GM12864 (cell line): ENCODE results near the gene RASSF1.

ENCODE experiments used
- DNase-seq: peaks from one replicate; pipeline ENCODE4 v3.0.0-alpha.2; 2011; ENCODE audit warnings: low read depth
- H3K4me3 ChIP-seq: 2 replicates; pipeline ENCODE4 v1.5.1; 2011; ENCODE audit warnings: mild to moderate bottlenecking, low read depth, low read length, control low read depth
- CTCF ChIP-seq: IDR thresholded peaks from 2 replicates; pipeline ENCODE4 v1.5.1; 2011; ENCODE audit warnings: low read depth, mild to moderate bottlenecking, moderate library complexity, low read length, control low read depth, inconsistent platforms; ENCODE audit errors: missing control alignments

The RASSF1 gene

GRCh38 chr3:50357481-50357880 is 16.8 kb upstream of the RASSF1 start:
- DNase-seq: no peak
- no peak for TF ChIP-seq CTCF
- peak overlapping the region; percentile 70 for H3K4me3 ChIP-seq

GRCh38 chr3:50356553-50356952 is 15.9 kb upstream of the RASSF1 start:
- no peak for DNase-seq
- TF ChIP-seq CTCF: no peak
- no peak overlapping the region; the same call in 1 of the 2 replicates for H3K4me3 ChIP-seq

- no peak overlapping the region for H3K4me3 ChIP-seq
- no peak for TF ChIP-seq CTCF
- no peak for DNase-seq
Observed at GRCh38 chr3:50355829-50356552, 15.4 kb upstream of the RASSF1 start.

- H3K4me3 ChIP-seq: no peak overlapping the region
- no peak for TF ChIP-seq CTCF
Observed at GRCh38 chr3:50354850-50355249, 14.2 kb upstream of the RASSF1 start.

GRCh38 chr3:50354186-50354764 is 13.6 kb upstream of the RASSF1 start:
- DNase-seq: no peak
- H3K4me3 ChIP-seq: no peak overlapping the region
- TF ChIP-seq CTCF: no peak

More at GRCh38 chr3:50354850-50355249, 14.2 kb upstream of the RASSF1 start:
- DNase-seq: no peak

GRCh38 chr3:50353245-50354004 is 12.8 kb upstream of the RASSF1 start:
- no peak overlapping the region for H3K4me3 ChIP-seq
- TF ChIP-seq CTCF: no peak
- DNase-seq: no peak
